Heart left ventricle (tissue), 16 donors: ENCODE measurements around the gene PICALM. TPM values are rescaled to one million over a fixed set of nuclear protein-coding genes. Genes with fewer than 3 reads are reported as not detected.
A peak's percentile ranks its signal among the peaks of the same experiment; 100 is the strongest.

Experiments
- ATAC-seq, 4 donors: fragments of 200-7000 bp; cut with Tn5 transposase; one replicate each; pipeline ENCODE4 v1.9.1; 2020 to 2022; ENCODE audit warnings: moderate library complexity in 4 of 4, mild to moderate bottlenecking in 3 of 4, moderate number of reproducible peaks in 1 of 4
- DNase-seq, 5 donors: peaks; one replicate each; pipeline ENCODE4 v3.0.0-alpha.2; 2020
- H3K27ac ChIP-seq, 12 donors: fragments of 200-600 bp; sonication (generic) in 4 of 12; one replicate each; pipeline versions ENCODE4 v1.5.0 to v1.8.0; 2016 to 2022; ENCODE audit warnings: mild to moderate bottlenecking in 2 of 12
- H3K27me3 ChIP-seq, 9 donors: fragments of 200-600 bp; sonication (generic) in 2 of 9; one replicate each; pipeline versions ENCODE4 v1.5.1 to v1.8.0; 2016 to 2022; ENCODE audit warnings: mild to moderate bottlenecking in 3 of 9
- H3K36me3 ChIP-seq, 9 donors: fragments of 200-600 bp; sonication (generic) in 2 of 9; one replicate each; pipeline versions ENCODE4 v1.5.0 to v1.8.0; 2018 to 2022; ENCODE audit warnings: mild to moderate bottlenecking in 2 of 9
- H3K4me1 ChIP-seq, 12 donors: fragments of 200-600 bp; sonication (generic) in 4 of 12; one replicate each; pipeline versions ENCODE4 v1.5.0 to v1.8.0; 2016 to 2022; ENCODE audit warnings: mild to moderate bottlenecking in 3 of 12
- H3K4me3 ChIP-seq, 12 donors: fragments of 200-600 bp; sonication (generic) in 4 of 12; one replicate each; pipeline versions ENCODE4 v1.5.0 to v1.8.0; 2017 to 2022; ENCODE audit warnings: mild to moderate bottlenecking in 9 of 12, moderate library complexity in 4 of 12
- H3K9me3 ChIP-seq, 12 donors: fragments of 200-600 bp; sonication (generic) in 4 of 12; one replicate each; pipeline versions ENCODE4 v1.5.0 to v1.8.0; 2016 to 2022; ENCODE audit warnings: mild to moderate bottlenecking in 1 of 12
- CTCF ChIP-seq, 12 donors: fragments of 200-600 bp; sonication (generic) in 4 of 12; IDR thresholded peaks; one replicate each; pipeline versions ENCODE4 v1.5.0 to v1.8.0; 2018 to 2022; ENCODE audit warnings: antibody characterized with exemption in 12 of 12, mild to moderate bottlenecking in 5 of 12
- POLR2A ChIP-seq, 2 donors: fragments of 450-650 bp; IDR thresholded peaks; one replicate each; pipeline ENCODE4 v1.6.1; 2017; ENCODE audit warnings: antibody characterized with exemption in 2 of 2, mild to moderate bottlenecking in 2 of 2, moderate library complexity in 2 of 2
- WGBS, 4 donors: extraction: QIAGEN DNeasy Blood & Tissue Kit in 2 of 4; methylation state at CpG; one replicate each; pipeline versions ENCODE4 v1.1.5 to v1.1.7; 2013 to 2018; 5-methylcytosine and 5-hydroxymethylcytosine counted together
- intact Hi-C, 10 donors: fragments of 100-400 bp; cut with DNase I; formaldehyde crosslinking; loops; one replicate each; pipeline versions ENCODE4 v1.11.1 to v1.14.2; 2022
- polyA plus RNA-seq, 2 donors: library from polyadenylated mRNA; stranded (reverse); fragments of 200-250 nt; gene quantifications; one replicate each; pipeline ENCODE4 v1.2.3, GENCODE V29; 2013
- total RNA-seq, 9 donors: library from RNA; depleted of rRNA in 2 of 9; stranded (reverse); fragments of >200 nt in 2 of 9; fragmentation: NEBNext Ultra II Directional in 3 of 9; extraction: Animal tissue kit (Norgen Biotek cat#: 25700) in 3 of 9; gene quantifications; one replicate each; pipeline versions ENCODE4 v1.1.0 to v1.2.4, GENCODE V29; 2016 to 2023
- donor health status: ischemic (EF 13 %, LVEDD 7.1; RV severe dilation, severe dysfunction).
- donor health status: healthy with polysubstance abuse.
- donor health status: DM: no; HTN: yes; CAD: no.
- donor health status: DM: no; HTN: no; CAD: no.
- donor health status: ischemic (EF 25% LVEDD 6.9; RV normal size, moderate dysfunction).
- donor health status: ischemic (EF 25% LVEDD 5.7; RV mildly dilated, moderate dysfunction).
- donor health status: healthy.
- donor health status: DM: yes; HTN: yes; CAD: no.
- donor health status: ischemic (EF 35%, LVEDD 5.7; RV mildly dilated, moderate dysfunction).
- donor health status: nonischemic (EF 11% LVEDD 7.7; RV severe dilation, severe dysfunction).
- donor health status: DM: yes; HTN: yes; CAD: no.
- donor health status: PGD.
- donor health status: ischemic (EF 29% LVEDD 5.4; RV normal size, mild dysfunction).
- donor health status: nonischemic (EF 23%, LVEDD 6.1; RV moderate dilation, normal function).

Gene PICALM
- total and polyA plus RNA-seq, 11 donors, result 36.1 to 207 (median 171) TPM

- DNase-seq (no peak), ATAC-seq (no peak)
- TF ChIP-seq POLR2A (IDR thresholded peaks at IDR 0.05) (no peak), CTCF (IDR thresholded peaks at IDR 0.05) (no peak)
- 91 to 98% (median 97%) methylated on average over 8 of the region's 8 CpGs for WGBS, 4 donors
- intact Hi-C loops, result no loop called here
- Histone ChIP-seq H3K27me3 (no peaks in the 10 kb centered on the region), H3K9me3 (peaks cover 0 to 11% (median 0%) of the 10 kb centered on the region in 12 donors), H3K4me3 (no peak overlapping the region), H3K4me1 (peaks cover 0 to 66% (median 38%) of the 10 kb centered on the region in 12 donors), H3K36me3 (peaks cover 0 to 17% (median 9%) of the 10 kb centered on the region in 9 donors), H3K27ac (no peak overlapping the region)
Observed at GRCh38 chr11:85950317-85951048, 118.4 kb downstream of the PICALM start.

DNA sequence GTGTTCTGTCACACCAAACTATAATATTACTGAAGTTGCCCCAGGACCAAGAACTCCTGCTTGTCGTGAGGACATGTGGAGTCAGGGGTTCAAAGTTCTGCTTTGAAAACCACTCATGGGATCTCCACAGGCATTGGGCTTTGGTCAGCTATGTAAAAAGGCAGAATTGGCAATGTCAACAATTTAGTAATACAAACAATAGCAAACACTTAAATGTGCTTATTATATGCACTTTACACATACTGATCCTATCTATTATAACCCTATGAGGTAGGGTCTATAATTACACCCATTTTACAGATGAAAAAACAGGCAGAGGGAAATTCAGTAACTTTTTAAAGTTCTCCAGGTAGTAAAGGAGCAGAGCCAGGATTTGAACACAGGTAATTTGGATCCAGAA is 119.1 kb downstream of the PICALM start:
- Histone ChIP-seq H3K36me3 (peaks cover 0 to 10% (median 6%) of the 10 kb centered on the region in 9 donors), H3K27me3 (no peaks in the 10 kb centered on the region), H3K27ac (no peak overlapping the region), H3K4me1 (peaks cover 0 to 66% (median 33%) of the 10 kb centered on the region in 12 donors), H3K9me3 (peaks cover 0 to 11% (median 0%) of the 10 kb centered on the region in 12 donors), H3K4me3 (no peak overlapping the region)
- DNase-seq, result no peak
- no peak for ATAC-seq
- intact Hi-C loops, result loop anchor here in 3 of 10 donors (10.0 kb wide), 2 partner anchors 95 to 345 kb away; partner anchors contain the start of gene CCDC83 (in 1 of the 3)
- TF ChIP-seq POLR2A (IDR thresholded peaks at IDR 0.05), result no peak
- TF ChIP-seq CTCF (IDR thresholded peaks at IDR 0.05), result no peak
- WGBS, 4 donors, result 86 to 100% (median 96%) methylated on average over 1 of the region's 1 CpG

- peak overlapping the region in 1 of 12 donors; percentile 86 for H3K27ac ChIP-seq
- intact Hi-C loops, result loop anchor here in 3 of 10 donors (10.0 kb wide), 2 partner anchors 94 to 346 kb away; partner anchors contain the start of gene CCDC83 (in 1 of the 3)
- WGBS, 4 donors, result 92 to 97% (median 96%) methylated on average over 2 of the region's 2 CpGs
Observed at GRCh38 chr11:85948884-85949283, 120.0 kb downstream of the PICALM start.

More at GRCh38 chr11:85948884-85949283, 120.0 kb downstream of the PICALM start:
- no peak overlapping the region for H3K4me3 ChIP-seq
- peaks cover 0 to 11% (median 0%) of the 10 kb centered on the region in 12 donors for H3K9me3 ChIP-seq
- ATAC-seq (no peak), DNase-seq (no peak)
- H3K4me1 ChIP-seq, result peaks cover 0 to 58% (median 26%) of the 10 kb centered on the region in 12 donors
- H3K36me3 ChIP-seq, result peaks cover 0 to 4% (median 0%) of the 10 kb centered on the region in 9 donors
- no peak for TF ChIP-seq POLR2A (IDR thresholded peaks at IDR 0.05)
- TF ChIP-seq CTCF (IDR thresholded peaks at IDR 0.05), result no peak
- no peaks in the 10 kb centered on the region for H3K27me3 ChIP-seq
